ENCODE measurements around the gene C6orf58.
"Not testable (repeated sequence)": the region's sequence is repeated elsewhere in the genome, so short reads cannot be mapped to it uniquely, and the experiment has no call there.

C6orf58 gene

GRCh38 chr6:127585123-127585522, 8.1 kb downstream of the C6orf58 start:
- no peak for DNase-seq (ENCODE audit: low read depth)
- TF ChIP-seq CTCF (IDR thresholded peaks at IDR 0.05; ENCODE audit: low read depth, low read length, missing control alignments), result no peak
- no peak overlapping the region for H3K4me3 ChIP-seq (ENCODE audit: low read depth, low read length)
- in situ Hi-C loops (cut with HindIII; ENCODE audit: low sequenced_read_pairs), result no loop called here

DNA sequence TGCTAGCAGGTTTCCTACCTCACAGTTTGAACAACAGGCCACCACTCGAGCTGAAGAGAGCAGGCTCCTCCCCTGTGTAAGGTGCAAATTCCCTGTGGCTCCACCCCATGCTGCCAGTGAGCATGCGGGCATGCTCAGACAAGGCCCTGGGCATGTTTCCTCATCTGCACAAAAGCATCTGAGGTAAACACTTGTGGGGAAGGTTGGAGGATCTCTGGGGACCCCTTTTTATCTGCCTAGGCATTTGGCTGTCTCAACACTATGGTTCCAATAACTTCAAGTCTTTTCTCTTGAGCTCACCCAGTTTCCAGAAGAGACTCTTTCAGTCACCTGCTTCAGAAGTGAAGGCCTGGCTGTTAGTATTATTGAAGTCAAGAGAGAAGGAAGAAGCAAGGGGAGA, 9.4 kb downstream of the C6orf58 start:
- H3K4me3 ChIP-seq (ENCODE audit: low read depth, low read length), result no peak overlapping the region
- DNase-seq (ENCODE audit: low read depth), result no peak

GRCh38 chr6:127587875-127588274, 10.9 kb downstream of the C6orf58 start:
- DNase-seq (ENCODE audit: low read depth), result no peak
- TF ChIP-seq CTCF (IDR thresholded peaks at IDR 0.05; ENCODE audit: low read depth, low read length, missing control alignments), result no peak
- no peak overlapping the region for H3K4me3 ChIP-seq (ENCODE audit: low read depth, low read length)
- in situ Hi-C loops (cut with HindIII; ENCODE audit: low sequenced_read_pairs), result no loop called here

More for the DNA sequence above, 9.4 kb downstream of the C6orf58 start:
- TF ChIP-seq CTCF (IDR thresholded peaks at IDR 0.05; ENCODE audit: low read depth, low read length, missing control alignments), result no peak
- in situ Hi-C loops (cut with HindIII; ENCODE audit: low sequenced_read_pairs), result no loop called here

DNA sequence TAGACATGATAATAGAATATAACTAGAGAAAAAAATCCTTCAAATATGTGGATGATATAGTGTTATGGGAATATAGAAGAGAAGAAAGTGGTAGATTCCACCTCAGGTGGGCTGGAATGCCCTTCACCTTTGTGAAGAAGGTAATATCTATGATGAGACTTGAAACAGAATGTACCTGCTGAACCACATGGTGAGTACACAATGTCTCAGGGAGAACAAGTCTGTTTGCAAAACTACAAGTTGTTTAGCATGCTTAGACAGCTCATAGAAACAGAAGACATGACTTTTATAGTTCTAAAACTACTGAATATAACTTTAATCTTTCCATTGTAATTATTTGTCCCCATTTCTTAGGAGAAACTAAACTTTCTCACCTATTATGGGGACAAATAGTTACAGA, 12.2 kb downstream of the C6orf58 start:
- in situ Hi-C loops (cut with HindIII; ENCODE audit: low sequenced_read_pairs), result no loop called here
- H3K4me3 ChIP-seq (ENCODE audit: low read depth, low read length), result no peak overlapping the region
- TF ChIP-seq CTCF (IDR thresholded peaks at IDR 0.05; ENCODE audit: low read depth, low read length, missing control alignments), result no peak
- DNase-seq (ENCODE audit: low read depth), result no peak

DNA sequence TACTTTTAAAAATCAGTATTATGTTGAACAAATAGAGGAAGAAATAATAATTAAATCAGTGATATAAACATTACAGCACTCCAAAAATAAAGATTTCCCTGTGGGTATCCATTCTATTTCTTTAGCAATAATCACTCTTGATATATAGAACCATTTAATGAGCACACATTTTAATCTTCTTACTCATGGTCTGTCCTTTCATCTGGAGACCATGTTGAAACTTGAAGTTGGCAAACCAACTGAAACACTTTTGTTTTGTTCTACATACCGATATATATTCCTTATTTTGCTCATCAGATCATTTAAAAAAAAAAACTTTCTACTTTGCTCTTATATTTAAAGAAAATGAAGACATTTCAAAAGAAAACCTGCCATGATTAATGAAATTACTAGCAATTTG, 13.4 kb downstream of the C6orf58 start:
- DNase-seq (ENCODE audit: low read depth), result no peak
- no peak for TF ChIP-seq CTCF (IDR thresholded peaks at IDR 0.05; ENCODE audit: low read depth, low read length, missing control alignments)
- H3K4me3 ChIP-seq (ENCODE audit: low read depth, low read length), result no peak overlapping the region
- in situ Hi-C loops (cut with HindIII; ENCODE audit: low sequenced_read_pairs), result no loop called here

DNA sequence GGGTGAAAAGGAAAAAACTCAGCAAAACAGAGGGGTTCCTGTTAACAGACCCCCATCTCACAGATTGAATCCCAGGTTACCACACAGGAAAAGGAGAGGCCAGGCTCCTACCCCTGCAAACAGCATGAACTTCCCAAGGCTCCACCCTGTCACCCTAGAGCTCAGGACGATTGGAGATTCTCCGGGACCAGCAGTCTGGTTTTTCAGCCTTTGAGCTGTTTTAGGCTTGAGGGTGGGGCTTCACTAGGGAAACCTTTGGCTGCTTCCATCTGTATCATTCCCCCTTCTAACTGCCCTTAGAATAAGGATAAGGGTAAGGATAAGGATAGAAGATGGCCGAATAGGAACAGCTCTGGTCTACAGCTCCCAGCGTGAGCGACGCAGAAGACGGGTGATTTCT, 16.0 kb downstream of the C6orf58 start:
- DNase-seq (ENCODE audit: low read depth), result no peak
- in situ Hi-C loops (cut with HindIII; ENCODE audit: low sequenced_read_pairs), result no loop called here
- H3K4me3 ChIP-seq (ENCODE audit: low read depth, low read length), result no peak overlapping the region
- no peak for TF ChIP-seq CTCF (IDR thresholded peaks at IDR 0.05; ENCODE audit: low read depth, low read length, missing control alignments)

GRCh38 chr6:127593456-127593855, 16.5 kb downstream of the C6orf58 start:
- H3K4me3 ChIP-seq (ENCODE audit: low read depth, low read length); DNase-seq (ENCODE audit: low read depth); in situ Hi-C loops (cut with HindIII; ENCODE audit: low sequenced_read_pairs): not testable (repeated sequence)
